T1000 (cell line): ENCODE results near the gene SLC6A9.

ENCODE experiments used
- DNase-seq: peaks from one replicate; lab custom pipeline; 2025; ENCODE audit warnings: mixed read lengths; lab: John Stamatoyannopoulos, UW

SLC6A9 gene

DNA sequence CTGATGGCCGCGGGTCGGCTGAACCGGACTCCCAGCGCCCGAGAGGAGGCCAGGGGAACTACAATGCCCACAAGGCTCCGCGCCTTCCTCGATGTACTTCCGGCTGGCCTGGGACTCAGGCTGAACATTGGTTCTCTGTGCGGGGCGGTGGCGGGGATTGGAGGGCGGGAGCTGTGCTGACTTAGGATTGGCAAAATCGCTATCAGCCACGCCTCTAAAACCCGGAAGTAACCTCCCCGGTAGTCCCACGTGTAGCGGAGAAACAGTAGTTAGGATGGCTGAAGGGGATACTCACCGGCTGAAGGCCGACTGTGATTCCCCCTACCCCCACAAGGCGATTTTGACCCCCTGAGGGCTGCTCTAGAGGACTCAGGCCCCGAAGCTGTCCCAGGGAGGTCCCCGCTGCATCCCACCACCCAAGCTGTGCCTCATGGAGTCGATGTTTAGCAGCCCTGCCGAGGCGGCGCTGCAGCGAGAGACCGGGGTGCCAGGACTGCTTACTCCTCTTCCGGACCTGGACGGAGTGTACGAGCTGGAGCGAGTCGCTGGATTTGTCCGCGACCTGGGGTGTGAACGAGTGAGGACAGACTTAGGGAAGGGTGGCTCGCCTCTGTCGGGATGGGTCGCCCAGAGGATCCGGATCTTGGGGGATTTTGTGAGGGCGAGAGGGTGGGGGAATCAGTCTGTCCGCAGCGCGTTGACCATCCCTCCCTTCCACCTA lies 61.4 kb downstream of the SLC6A9 start, which contains the start of gene DPH2:
DPH2 (plus strand) TSS at position 265 of the 721 bp plus-strand sequence; CDS start at position 431, 166 bp downstream.
- peak; percentile 91 for DNase-seq

DNA sequence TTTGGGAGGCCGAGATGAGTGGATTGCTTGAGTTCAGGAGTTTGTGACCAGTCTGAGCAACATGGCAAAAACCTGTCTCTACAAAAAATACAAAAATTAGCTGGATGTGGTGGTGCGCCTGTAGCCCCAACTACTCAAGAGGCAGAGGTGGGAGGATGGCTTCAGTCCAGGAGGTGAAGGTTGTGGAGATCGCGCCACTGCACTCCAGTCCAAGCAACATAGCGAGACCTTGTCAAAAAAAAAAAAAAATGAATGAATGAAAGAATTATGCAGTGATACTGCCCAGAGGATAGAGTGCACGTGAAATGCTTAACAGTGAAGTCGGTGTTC lies 61.9 kb downstream of the SLC6A9 start:
- DNase-seq, result no peak

DNA sequence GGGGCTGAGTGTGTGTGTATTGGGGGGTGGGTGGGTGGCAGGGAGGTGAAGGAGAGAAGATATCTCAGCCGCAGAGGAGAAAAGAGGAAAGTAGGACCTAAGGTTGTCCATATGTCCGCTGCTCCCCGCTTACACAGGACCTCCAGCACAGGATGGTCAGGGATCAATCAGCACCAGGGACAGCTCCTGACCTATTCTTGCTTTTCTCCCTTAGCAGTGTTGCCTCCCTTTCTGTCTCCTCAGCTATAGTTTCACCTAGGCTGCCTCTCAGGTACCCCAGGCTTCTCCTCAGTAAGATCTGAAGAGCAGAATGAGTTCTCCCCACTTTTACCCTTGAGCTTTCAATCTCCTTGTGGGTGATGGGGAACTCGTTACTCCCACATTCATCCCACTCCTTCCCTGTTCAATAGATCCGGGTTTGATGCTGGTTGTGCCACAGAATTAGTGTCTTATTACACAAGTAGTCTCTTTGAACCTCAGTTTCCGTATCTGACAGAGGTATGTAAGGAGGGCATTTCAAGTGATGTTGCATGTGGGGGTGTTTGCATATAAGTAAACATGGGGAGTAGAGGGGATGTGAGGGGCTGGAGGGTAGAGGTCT lies 62.8 kb downstream of the SLC6A9 start:
- DNase-seq, result peak; percentile 17

DNA sequence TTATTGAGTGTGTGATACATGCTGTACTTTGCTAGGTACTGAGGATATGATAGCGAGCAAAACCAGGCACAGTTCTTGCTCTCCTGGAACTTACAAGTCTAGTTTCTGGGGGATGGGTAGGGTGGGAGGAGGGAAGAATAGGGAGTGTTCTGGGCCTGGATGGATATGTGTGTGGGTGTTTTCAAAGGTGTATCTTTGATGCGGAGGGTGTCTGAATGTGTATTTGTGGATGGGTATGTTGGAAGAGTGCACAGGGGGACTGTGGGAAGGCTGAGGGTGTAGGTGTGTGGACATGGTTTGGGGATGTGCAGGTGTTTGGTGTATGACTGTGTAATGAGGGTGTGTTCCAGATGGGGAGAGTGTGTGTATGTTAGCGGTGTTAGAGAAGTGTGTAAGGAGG lies 65.9 kb downstream of the SLC6A9 start:
- DNase-seq, result no peak

DNA sequence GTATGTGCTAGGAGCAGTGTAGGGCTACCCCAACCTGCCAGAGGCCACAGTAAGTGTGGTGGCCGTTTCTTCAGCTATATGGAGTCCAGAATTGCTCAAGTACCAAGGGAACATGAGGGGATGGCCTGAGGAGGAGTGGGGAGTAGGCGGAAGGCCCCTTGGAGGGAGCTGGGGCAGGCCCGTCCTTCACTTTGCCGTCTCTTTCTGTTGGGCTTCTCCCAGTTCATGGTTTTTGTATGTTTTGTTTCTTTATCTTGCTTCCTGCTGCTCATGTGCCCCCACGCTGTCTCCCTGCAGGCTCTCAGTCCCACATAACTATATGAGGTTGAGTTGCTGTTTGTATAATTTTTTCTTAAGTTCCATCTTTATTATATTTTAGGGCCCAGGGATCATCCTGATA lies 67.4 kb downstream of the SLC6A9 start:
- DNase-seq, result no peak

DNA sequence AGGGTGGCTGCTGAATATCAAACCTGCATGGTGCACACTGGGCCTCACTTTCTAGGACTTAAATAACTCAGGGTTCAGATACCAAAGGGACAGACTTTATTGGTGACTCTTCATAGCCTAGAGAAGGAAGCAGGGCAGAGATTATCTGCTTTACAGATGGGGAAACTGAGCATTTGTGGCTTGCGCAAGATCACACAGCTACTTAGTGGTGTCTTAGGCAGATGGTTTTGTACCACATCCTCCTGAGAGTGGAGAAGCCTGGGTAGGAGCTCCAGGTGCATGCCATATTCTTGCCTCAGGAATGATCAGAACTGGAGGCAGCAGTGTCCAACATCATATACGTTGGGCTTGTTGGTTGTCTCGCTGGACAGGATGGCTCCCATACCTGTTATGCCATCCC lies 68.3 kb downstream of the SLC6A9 start:
- DNase-seq, result no peak

DNA sequence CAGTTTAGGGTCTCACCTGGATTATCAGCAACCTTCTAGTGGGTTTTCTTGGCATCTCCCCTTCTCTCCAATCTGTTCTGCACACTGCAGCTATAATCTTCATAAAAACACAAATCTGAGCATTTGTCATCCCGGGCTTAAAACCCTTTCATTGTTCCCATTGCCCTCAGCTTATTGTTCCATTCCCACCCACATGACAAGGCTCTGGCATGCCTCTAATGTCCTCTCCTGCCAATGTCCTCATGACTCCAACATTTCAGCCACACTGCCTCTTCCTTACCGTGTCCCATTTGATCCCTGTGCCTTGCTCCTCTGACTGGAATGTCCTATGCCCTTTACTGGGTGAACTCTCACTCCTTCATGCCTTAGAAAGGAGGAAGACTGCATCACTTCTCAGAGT lies 68.9 kb downstream of the SLC6A9 start:
- DNase-seq, result no peak

DNA sequence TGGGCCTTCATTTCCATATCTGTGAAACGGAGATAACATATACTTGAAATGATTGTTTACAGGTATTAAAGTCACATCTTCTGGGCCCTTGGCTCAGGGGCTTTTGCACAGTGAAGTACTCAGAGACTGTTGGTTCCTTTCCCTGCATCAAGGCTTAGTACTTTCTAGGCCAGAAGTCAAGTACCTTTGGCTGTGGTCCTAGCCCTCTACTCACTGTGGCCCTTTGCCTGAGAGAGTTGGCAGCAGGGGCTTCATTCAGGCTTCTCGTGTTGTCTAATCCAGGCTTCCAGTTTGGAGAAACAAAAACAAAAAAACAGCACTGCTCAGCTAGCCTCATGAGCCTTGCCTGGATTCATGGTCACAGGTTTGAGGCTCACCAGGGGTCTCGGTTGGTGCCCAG lies 69.6 kb downstream of the SLC6A9 start:
- no peak for DNase-seq

DNA sequence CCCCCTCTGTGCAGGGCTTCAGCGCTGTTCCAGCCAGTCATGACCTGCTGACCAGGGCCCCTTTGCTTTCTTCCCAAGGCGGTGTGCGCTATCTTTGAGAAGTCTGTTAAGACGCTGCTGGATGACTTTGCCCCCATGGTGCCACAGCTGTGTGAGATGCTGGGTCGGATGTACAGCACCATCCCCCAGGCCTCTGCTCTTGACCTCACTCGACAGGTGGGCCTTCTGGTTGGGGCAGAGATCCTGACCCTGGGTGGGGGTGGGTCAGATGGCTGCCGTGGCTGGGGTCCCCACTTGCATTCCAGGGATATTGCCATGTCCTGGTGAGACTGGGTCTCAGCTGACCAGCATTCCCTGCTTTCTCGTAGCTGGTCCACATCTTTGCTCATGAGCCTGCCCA lies 70.5 kb downstream of the SLC6A9 start:
- no peak for DNase-seq

DNA sequence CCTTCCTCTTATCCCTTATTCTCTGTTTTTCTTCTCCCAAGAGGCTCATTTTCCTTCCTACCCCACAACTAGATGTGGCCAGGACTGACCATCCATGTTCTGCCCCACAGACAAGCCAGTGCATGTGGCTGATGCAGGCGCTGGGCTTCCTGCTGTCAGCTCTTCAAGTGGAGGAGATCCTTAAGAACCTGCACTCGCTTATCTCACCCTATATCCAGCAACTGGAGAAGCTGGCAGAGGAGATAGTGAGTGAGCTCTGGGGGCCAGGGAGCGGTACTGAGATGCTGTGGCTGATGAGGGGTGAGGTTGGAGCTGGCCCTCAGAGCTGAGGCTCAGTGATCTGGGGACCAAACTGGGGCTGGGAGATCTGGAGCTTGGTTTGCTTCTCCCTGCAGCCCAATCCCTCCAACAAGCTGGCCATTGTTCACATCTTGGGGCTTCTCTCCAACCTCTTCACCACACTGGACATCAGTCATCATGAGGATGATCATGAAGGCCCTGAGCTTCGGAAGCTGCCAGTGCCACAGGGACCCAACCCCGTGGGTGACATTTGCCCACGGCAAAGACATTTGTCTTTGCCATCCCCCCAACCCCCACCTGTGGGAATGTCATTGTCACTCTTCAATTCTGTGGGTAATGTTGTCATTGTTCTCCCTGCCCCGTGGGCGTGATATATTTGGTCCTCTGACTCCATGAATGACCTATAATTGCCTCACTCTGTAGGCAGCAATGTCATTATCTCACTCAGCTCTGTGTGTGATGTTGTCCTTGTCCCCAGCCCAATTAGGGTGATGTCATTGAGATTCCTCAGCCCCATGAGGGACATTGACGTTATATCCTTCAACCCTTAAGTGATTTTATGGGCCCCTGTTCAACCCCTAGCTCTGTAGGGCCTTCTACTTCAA lies 72.7 kb downstream of the SLC6A9 start:
- DNase-seq, result no peak

DNA sequence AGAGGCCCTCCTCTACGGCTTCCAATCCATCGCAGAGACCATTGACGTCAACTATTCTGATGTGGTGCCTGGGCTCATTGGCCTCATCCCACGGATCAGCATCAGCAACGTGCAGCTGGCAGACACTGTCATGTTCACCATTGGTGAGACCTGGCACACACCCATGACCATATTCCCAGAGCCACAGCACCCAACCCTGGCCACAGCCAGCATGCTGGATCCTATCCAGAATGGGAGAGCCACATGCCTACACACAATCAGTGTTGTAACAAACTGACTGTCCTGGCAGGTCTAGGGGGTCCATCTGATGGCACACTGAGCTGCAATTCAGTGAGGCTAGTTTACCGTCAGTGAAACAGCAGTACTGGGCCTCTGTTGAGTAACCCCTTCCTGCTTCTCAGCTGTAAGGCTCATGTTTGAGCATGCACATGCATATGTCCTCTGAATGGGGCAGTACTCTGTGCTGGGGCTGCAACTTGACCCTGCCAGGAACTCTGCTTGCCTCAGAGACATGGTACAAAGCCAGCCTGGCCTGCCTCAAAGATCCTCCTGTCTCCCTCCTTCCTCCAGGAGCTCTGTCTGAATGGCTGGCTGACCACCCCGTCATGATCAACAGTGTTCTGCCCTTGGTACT lies 73.7 kb downstream of the SLC6A9 start:
- no peak for DNase-seq

DNA sequence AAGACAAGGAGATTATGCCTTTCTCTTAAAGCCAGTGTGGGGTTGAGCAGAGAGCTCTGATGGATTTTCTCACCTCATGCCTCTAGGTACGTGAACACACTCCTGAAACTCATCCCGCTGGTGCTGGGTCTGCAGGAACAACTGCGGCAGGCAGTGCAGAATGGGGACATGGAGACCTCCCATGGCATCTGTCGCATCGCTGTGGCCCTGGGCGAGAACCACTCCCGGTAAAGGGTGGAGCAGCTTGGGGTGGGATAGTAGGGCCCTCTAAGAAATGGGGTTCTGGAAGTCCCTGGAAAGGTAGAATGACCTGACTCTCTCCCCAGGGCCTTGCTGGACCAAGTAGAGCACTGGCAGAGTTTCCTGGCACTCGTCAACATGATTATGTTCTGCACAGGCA lies 75.0 kb downstream of the SLC6A9 start:
- no peak for DNase-seq

DNA sequence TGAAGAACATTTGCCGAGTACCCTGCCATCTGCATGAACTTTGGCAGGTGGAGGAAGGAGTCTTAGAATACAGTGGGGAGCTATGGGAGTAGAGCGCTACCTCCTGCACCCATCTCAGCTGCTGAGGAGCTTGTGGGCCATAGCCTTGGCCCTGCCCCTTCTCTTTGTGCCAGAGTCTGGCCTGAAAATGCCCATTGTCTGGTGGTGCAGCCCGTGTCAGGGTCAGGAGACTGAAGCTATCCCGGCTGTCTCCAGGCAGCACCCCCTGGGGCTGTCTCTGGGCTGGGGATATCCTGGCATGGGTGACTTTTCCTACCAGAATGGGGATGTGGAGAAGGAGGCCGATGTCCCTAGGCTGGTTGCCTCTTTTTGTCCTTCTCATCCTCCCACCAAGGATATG lies 77.2 kb downstream of the SLC6A9 start:
- DNase-seq, result no peak

DNA sequence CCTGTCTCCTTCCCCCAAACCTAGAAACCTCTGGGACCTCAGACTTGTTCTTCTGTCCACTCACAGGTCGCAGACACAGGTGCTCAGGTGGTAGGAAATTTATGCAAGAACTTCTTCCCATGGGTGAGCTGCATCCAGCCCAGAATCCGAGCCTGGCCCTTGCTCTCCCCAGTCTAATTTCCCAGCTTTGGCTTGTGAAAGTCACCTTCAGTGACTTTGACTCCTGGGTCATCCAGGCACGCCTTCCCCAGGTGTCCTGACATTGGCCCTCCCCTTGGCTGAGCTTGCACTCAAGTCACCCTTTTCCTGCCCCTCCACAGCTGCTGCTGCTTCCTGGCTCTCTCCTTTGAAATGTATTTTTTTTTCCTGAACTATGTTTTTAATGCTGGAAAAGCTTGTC lies 77.9 kb downstream of the SLC6A9 start:
- DNase-seq, result no peak

DNA sequence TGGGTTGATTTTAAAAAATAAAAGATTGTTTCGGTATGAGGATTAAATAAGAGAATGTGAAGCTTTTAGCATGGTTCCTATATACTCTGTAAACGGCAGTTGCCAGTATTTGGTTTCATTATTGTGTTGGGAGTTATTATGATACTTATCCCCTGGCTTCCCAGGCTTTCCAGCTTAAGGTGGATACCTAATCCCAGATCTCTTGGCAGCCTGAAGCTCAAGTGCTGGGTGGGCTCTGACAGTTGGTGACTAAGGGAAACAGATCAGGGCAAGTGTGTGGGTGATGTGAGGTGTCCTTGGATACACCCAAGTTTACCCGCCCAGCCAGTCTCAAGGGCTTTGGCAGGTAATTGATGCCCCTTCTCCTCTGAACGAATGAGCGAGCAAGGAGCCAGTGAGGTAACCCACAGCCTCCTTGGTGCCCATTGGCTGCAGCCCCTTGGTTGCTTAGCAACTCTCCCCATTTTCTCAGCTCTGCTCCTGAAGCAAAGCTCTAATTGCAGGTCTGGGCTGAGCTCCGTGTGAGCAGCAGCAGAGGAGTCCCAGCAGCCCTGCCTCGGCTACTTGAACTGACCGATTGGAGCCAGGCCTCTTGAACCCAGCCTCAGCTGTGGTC lies 78.4 kb downstream of the SLC6A9 start:
- no peak for DNase-seq

DNA sequence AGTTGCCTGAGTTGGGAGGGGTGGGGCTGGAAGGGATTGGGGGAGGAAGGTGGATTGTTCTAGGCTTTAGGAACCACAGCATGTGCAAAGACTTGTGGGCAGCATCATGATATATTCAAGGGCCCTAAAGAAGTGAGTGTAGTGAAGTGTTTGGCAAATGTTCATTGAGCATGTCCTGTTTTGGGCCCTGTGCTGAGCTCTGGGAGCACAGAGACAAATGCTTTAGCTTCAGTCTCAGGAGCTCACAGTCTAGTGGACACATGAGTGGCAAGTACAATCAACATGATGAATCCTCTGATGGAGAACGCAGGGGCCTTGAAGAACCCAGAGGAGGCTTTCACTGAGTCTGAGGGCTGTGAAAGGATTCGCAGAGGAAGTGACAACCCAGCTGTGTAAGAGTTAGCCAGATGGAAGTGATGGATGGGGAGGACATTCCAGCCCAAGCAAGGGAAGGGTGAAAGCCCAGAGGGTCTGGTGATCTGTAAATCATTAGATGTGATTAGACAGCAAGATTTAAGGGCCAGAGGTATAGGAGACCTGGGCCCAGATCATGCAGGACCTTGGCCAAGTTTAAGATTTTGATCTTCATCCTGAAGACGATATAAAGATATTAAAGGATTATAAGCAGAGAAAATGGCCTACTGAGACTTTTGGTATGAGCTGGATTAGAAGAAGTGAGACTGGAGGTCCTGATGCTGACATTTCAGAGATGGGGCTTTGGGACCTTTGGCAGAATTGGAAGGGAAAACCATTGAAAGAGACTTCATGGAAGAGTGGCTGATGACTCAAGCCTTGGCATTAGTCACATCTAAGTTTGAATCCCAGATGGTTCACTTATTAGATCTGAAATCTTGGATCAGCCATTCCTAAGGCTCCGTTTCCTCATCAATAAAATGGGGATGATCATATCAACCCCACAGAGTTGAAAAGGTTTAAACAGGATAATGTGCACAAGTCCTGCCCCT lies 80.0 kb downstream of the SLC6A9 start:
- DNase-seq, result no peak

DNA sequence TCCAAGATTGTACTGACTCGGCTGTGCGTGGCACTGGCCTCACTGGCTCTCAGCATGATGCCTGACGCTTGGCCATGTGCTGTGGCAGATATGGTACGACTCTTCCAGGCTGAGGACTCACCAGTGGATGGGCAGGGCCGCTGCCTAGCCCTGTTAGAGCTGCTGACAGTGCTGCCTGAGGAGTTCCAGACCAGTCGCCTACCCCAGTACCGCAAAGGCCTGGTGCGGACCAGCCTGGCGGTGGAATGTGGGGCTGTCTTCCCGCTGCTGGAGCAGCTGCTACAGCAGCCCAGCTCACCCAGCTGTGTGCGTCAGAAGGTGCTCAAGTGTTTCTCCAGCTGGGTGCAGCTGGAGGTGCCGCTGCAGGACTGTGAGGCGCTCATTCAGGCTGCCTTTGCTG lies 81.6 kb downstream of the SLC6A9 start:
- no peak for DNase-seq

DNA sequence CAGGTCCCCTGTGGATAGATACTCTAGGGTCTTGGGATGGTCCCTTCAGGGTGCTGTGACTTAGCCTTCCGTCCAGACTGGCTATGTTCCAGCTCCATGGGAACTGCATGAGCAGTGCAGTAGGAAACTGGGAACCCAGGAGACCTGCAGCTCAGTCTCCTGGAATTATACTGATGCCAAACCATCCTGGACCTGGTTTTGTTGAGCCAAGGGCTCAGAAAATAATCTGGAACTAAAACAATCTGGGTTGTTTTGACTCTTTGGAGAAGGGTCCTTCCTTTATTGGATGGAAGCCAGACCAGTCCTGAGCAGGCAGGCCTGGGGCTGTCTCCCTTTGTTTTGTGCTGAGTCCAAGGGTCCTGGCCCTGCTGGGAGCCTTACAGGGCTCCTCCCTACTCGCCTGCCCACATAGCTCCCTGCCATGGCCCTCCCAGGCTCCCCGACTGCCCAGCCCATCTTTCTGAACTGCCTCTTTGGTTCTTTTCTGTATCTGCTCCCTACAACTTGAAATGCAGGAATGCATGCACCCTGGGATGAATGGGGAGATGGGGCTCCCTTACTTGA lies 83.3 kb downstream of the SLC6A9 start:
- DNase-seq, result no peak

DNA sequence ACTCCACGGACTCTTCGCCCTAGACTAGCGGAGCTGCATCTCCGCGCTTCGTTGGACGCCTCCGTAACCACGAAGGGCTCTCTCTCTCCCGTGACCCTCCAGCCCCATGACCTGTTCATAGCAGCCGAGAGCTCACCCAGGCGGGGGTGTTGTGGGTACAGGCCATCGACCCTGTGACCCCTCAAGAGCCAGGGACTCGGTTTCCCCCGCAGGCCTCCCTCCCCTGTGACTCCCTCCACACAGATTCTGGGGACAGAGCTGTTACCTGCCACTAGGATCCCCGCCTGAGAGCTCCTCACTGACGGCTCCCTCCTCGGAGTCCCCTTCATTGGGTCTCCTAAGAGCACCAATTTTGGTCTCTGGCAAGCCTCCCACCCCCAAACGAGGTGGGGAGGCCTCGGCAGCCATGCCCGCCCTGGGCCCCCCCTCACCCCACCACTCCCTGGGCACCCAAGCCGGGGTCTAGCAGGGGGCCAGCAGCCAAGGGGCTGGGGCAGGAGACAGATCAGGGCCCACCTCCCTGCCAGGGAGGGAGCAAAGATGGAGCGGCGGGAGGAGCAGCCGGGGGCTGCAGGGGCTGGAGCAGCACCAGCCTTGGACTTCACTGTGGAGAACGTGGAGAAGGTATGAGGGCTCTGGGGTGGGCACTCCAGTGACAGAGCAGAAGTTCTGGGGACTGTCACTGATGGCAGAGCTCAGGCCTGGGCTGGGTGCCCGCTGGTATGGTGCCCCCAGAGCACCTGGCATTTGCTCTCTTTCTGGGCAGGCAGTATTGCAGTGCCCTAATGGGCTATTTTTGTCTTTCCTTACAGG lies 84.0 kb downstream of the SLC6A9 start:
- DNase-seq, result no peak
